B cell (primary cell): ENCODE results near the gene WFIKKN2.

Experiments used
- CTCF ChIP-seq: fragments of 200-600 bp; IDR thresholded peaks from one replicate; pipeline ENCODE4 v1.8.0; 2022; ENCODE audit warnings: antibody characterized with exemption, mild to moderate bottlenecking
- EZH2 ChIP-seq: IDR thresholded peaks from 2 replicates; pipeline ENCODE4 v1.6.1; 2012; ENCODE audit warnings: borderline replicate concordance, low read depth, mild to moderate bottlenecking, moderate library complexity, low read length; ENCODE audit not compliant: insufficient read depth, poor library complexity, severe bottlenecking

GRCh38 chr17:50802609-50803571, 32.5 kb upstream of the WFIKKN2 start:
- TF ChIP-seq CTCF (no peak), EZH2 (no peak)
